C4-2B (cell line): ENCODE data around the gene USP16.

Source experiments
- H3K27ac ChIP-seq: fragments of 450-650 bp; 2 replicates; pipeline ENCODE4 v1.5.1; 2017
- CTCF ChIP-seq: fragments of 450-650 bp; conservative IDR thresholded peaks from 2 replicates; pipeline ENCODE4 v1.5.1; 2017; ENCODE audit warnings: mild to moderate bottlenecking
- ZFX ChIP-seq: fragments of 450-650 bp; IDR thresholded peaks from 2 replicates; pipeline ENCODE4 v1.6.1; 2017

Gene USP16

GRCh38 chr21:29102791-29103257 is 78.4 kb downstream of the USP16 start:
- H3K27ac ChIP-seq, result no peak overlapping the region
- TF ChIP-seq CTCF (no peak), ZFX (no peak)
